ENCODE data around the gene OR56A4.

DNA sequence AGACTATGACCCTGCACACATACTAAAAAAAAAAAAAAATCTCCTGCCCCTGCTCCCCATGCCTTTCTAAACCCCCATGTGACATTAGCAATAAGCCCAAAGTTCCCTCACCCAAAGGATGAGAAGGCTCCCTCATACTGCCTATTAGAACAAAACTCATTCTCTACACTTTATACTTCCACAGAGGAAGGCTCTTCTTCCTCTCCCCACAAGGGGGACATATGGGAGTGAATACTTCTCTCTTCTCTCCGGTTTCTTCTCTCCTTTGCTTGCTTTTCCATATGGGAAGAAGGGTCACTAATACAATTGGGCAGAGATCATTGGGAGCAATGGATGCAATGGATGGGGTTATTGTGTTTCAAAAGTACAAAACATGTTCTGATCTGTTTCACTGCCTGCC lies 23.3 kb downstream of the OR56A4 start:
- no peak for TF ChIP-seq POLR2A (IDR thresholded peaks at IDR 0.05)
- no peak for TF ChIP-seq CTCF (IDR thresholded peaks at IDR 0.05)

Data from right lobe of liver (tissue), 4 donors.